ENCODE data around the gene CMTM1. TPM values are rescaled to one million over a fixed set of nuclear protein-coding genes. Genes with fewer than 3 reads are reported as not detected.

Gene CMTM1
- total RNA-seq, 1 experiment from 2014 or later = 2.6 TPM

GRCh38 chr16:66616169-66616568 is 49.9 kb downstream of the CMTM1 start:
- Histone ChIP-seq H4K5ac (ENCODE audit: insufficient read length, low read depth, low read length) (no peak overlapping the region), H3K4me1 (ENCODE audit: insufficient read depth, low read length) (peaks cover 9% of the 10 kb centered on the region; the same call in 1 of the 2 replicates), H3K23me2 (ENCODE audit: insufficient read length, low read depth, low read length, poor library complexity, severe bottlenecking) (no peaks in the 10 kb centered on the region), H3K27me3 (ENCODE audit: insufficient read depth, low read length) (no peaks in the 10 kb centered on the region), H3K56ac (ENCODE audit: insufficient read length, low read depth, low read length) (no peak overlapping the region), H2BK20ac (ENCODE audit: low read depth, low read length, poor library complexity, severe bottlenecking) (no peak overlapping the region), H3K79me2 (ENCODE audit: insufficient read depth, low read length) (no peaks in the 10 kb centered on the region), H2AK5ac (ENCODE audit: insufficient read length, low read length) (no peak overlapping the region), H4K8ac (replicated peaks; ENCODE audit: insufficient read length, low read depth, low read length) (no peak overlapping the region), H3K9ac (ENCODE audit: extremely low read depth, insufficient read length, low read length) (no peak overlapping the region), H3K23ac (ENCODE audit: insufficient read length, low read depth, low read length) (no peak overlapping the region), H3T11ph (ENCODE audit: low read length) (no peak overlapping the region), H3K4me2 (ENCODE audit: insufficient read depth, insufficient read length, low read length) (no peak overlapping the region), H3K4ac (ENCODE audit: low read depth, low read length) (no peak overlapping the region), H2BK15ac (ENCODE audit: low read depth, low read length) (no peak overlapping the region), H3K79me1 (ENCODE audit: insufficient read depth, low read depth, low read length, poor library complexity, severe bottlenecking) (no peaks in the 10 kb centered on the region), H4K20me1 (ENCODE audit: control insufficient read depth, insufficient read depth, insufficient read length) (no peaks in the 10 kb centered on the region), H3K14ac (ENCODE audit: insufficient read depth, low read length) (no peak overlapping the region), H3K27ac (ENCODE audit: insufficient read length, low read depth, low read length) (no peak overlapping the region), H2BK120ac (ENCODE audit: low read depth, low read length, poor library complexity, severe bottlenecking) (no peak overlapping the region), H3K9me3 (ENCODE audit: control insufficient read depth, low read depth, low read length) (no peaks in the 10 kb centered on the region), H3K18ac (ENCODE audit: insufficient read length, low read depth, low read length) (no peak overlapping the region), H2BK12ac (ENCODE audit: insufficient read length, low read depth, low read length) (no peak overlapping the region), H2BK5ac (ENCODE audit: insufficient read length, low read length) (no peak overlapping the region), H4K91ac (ENCODE audit: insufficient read length, low read depth, low read length) (no peak overlapping the region), H2AFZ (ENCODE audit: low read length) (no peak overlapping the region)
- no peak for DNase-seq
- no peak overlapping the region for H3K4me3 Mint-ChIP-seq
- no peaks in the 10 kb centered on the region; a peak in 1 of 5 replicates for H3K9me3 Mint-ChIP-seq
- H3K27ac Mint-ChIP-seq = peak overlapping the region in 1 of 3 experiments; percentile 95; a peak in 2 of 7 replicates
- peaks cover 36 to 71% (median 68%) of the 10 kb centered on the region in 3 experiments for H3K36me3 Mint-ChIP-seq (ENCODE audit: insufficient read depth in 1 of 3, low read depth in 3 of 3)
- H3K27me3 Mint-ChIP-seq (ENCODE audit: low read depth) = no peaks in the 10 kb centered on the region
- WGBS (ENCODE audit: extremely low coverage, insufficient read length, low lambda C conversion rate) = no CpG with 5 or more reads among the region's 4 CpGs
- H3K4me1 Mint-ChIP-seq = peaks cover 43 to 45% of the 10 kb centered on the region in 2 experiments
- no peak for TF ChIP-seq CTCF (conservative IDR thresholded peaks at IDR 0.05)

Data from H9 (cell line).